GM18868 (cell line): Measurements from ENCODE around the gene CLRN3.

Source experiments
- ATAC-seq: cut with Tn5 transposase; IDR thresholded peaks from one replicate; pipeline ENCODE4 v1.9.1; 2021; ENCODE audit warnings: mild to moderate bottlenecking, moderate library complexity; ENCODE audit not compliant: unreplicated experiment

The CLRN3 gene

GRCh38 chr10:127919418-127920271, 26.9 kb upstream of the CLRN3 start:
- peak; percentile 40 for ATAC-seq

DNA sequence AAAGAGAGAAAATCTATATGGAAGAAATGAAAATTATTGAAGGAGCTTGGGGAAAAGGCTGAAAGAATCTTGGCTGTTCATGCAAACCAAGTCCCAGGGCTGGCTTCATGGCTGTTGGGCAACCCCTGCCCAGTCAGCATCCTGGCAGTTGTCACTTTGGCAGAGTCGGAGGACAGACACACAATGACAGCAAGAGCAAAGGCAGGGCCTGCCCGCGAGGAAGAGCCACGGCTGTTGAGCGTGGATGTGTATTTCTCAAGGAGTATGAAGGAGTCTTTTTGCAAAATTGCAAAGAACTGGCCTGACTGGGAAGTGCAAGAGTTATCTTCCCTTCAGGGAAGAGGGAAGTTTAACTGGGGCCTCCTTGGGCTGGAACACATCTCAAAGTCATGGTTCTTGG, 25.8 kb upstream of the CLRN3 start:
- no peak for ATAC-seq

DNA sequence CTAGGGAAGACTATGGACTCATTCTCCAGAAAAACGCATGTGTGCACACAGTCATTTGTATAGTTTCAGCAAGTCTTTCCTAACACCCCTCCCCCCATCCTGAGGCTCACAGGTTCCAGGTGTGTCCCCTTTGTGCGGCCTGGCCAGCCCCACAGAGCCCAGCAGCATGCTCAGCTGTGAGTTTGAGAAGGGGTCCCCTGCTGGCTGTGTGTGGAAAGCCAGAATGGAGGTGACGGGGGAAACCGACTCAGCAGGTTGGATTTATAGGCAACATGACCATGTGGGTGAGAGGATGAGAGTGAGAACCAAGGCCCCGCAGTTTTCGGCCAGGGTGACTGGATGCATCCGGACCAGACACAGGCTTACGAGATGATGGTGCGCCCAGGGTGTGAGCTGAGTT, 24.1 kb upstream of the CLRN3 start:
- no peak for ATAC-seq

DNA sequence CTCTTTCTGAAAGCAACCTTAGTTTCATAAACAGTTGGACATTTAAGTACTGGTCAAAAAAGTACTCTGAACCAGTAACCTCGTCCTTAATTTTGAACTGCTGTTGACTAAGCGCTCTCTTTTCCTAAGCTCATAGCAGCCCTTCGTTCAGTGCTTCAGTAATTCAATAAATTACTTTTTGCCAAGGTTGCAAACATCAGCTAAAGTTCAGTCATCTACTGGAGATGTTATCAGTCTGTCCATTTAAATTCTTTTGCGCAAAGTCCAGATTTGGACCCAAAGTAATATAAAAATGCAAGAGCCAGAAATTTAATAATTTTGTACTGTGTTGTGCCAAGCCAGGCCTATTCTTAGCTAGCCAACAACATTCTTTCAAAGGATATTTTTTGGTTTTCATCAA, 22.6 kb upstream of the CLRN3 start:
- no peak for ATAC-seq

DNA sequence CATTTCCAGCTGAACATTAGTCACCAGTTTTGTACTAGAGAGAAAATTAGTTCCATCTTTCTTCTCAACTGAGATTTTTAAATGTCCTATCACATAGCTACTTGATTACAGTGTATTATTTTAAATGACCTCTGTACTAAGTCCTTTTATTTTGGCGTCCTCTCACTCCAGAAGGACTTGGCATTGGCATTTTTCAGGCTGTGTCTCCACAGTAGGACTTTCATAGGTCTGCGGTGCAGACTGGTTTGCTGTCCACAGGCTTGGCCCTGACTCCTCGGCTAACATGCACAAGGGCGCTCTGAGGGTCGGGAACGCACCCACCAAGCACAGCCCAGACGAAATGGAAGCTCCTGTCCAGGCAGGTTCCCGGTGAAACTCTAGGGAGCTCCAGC, 20.6 kb upstream of the CLRN3 start:
- ATAC-seq = no peak

DNA sequence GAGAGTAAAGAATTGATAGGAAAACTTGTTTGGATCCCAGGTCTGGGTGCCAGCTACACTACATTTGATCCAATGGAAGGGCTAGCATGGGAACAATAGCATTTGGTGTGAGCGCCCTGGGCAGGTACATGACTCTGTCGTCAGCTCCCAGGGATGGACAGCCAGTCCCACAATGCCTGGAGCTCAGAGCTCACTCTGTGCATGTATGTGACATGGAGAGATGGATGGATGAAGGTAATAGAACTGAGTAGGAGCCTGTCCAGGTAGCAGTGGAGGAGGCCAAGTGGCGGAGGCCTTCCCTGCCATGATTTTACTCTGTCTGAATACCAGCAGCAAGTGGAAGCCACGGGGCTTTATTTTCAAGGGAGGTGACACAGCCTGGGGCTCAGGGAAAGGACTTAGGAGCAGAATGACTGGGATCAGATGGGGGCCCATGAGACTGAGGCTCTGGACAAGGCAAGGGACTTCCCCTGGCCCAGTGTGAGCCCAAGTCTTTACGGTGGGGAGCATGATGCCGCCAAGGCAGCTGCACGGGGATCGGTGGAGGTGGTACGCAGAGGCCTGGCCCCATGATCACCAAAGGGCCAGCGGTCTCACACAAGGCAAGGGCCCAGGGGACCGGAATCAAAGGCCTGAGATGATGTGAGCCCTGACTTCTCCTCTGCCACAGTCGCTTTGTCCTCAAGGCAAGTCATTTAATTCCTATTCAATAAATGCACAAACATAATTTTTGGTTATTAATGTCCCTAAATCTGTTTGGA, 20.0 kb upstream of the CLRN3 start:
- no peak for ATAC-seq

DNA sequence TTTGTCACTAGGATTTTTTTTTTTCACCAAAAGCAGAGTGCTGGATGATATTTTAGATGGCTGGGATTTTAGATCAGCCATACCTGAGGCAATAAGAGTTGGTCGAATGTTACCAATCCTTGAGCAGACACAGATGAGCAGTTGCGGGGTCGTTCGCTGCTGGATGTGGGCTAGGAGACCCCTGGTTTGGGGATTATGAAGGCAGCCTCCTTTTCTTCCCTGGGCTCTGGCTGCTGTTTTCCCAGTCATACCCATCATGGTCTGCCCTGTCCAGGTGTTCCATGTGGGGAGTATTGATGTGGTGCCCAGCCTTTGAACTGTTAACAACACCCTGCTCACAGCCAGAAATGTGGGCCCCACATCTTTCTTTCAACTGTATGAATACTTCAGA, 19.1 kb upstream of the CLRN3 start:
- no peak for ATAC-seq

DNA sequence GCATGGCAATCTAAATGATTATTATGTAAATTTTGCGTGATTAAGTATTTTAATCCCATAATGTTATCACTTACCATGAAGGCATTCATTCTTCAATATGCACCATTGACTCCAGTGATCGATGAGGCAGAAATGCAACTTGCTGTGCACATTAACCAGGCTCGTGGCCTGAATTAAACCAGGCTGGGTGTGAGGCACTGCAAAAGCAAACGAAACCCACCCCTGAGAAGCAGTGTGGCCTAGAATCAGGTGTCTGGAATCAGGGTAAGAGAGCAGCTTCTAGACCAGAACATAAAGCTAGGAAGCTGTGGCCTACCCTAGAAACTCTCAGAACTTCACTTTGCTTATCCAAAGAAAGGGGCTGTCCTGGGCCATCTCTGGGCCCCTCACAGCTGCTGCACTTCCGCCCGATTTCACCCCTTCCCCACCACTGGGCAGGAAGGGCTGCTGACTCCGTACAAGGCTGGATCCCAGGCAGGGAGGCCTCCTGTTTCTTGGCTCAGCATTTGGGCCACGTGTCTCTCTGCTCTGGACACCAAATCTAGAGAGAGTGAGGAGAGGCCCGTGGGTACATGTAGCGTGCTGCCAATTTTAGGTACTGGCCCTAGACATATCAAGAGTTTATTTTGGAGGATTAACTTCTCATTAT, 18.6 kb upstream of the CLRN3 start:
- ATAC-seq = no peak

DNA sequence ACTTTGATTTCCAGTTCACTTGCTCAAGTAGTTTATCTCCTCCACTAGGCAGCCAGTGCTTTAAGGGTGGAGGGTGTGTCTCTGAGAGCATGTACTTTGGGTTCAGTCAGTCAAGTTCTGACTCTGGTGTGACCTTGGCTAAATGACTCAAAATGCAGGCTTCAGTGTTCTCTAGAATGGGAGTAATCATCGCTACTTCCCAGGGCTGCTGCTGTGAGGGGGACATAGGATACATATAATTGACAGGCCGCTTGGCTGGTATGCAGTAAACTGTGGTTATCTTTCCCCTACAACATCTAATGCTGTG, 17.7 kb upstream of the CLRN3 start:
- ATAC-seq = no peak

DNA sequence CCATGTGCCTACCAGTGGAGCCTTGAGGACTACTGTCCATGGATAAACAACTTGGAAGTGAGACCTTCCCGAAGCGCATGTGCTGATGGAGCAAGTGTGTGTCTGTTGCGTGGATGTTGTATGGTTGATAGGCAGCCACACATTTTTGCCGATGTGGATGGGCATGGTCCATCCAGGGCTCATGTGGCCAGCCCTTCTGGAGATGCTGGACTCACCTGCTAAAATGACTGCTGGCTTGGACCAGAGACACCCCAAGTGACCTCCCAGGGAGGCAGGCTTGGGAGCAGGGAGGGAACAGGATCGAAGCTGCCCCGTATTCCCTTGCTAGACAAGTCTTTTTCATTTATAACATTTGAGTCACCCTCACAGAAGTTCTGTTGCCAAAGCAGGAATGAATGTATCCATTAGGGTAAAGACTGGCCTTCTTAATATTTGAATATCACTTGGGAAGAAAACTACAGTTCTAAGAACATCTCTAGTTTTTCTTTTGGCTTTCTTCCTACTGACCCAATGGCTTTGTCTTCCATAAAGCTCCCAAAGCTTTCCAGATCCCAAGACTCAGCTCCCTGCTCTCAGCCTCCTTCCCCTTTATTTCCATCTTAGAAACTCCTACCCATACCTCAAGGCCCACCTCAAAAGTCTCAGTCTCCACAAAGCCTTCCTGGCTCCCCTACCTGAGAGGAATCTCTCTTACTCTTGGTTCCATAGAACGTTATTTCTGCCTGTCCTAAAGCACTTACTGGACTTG, 17.1 kb upstream of the CLRN3 start:
- no peak for ATAC-seq

- no peak for ATAC-seq
Measured at GRCh38 chr10:127908959-127909267, 16.2 kb upstream of the CLRN3 start.

GRCh38 chr10:127908106-127908958, 15.6 kb upstream of the CLRN3 start:
- no peak for ATAC-seq

- ATAC-seq = no peak
Measured at GRCh38 chr10:127907411-127908105, 14.8 kb upstream of the CLRN3 start.

DNA sequence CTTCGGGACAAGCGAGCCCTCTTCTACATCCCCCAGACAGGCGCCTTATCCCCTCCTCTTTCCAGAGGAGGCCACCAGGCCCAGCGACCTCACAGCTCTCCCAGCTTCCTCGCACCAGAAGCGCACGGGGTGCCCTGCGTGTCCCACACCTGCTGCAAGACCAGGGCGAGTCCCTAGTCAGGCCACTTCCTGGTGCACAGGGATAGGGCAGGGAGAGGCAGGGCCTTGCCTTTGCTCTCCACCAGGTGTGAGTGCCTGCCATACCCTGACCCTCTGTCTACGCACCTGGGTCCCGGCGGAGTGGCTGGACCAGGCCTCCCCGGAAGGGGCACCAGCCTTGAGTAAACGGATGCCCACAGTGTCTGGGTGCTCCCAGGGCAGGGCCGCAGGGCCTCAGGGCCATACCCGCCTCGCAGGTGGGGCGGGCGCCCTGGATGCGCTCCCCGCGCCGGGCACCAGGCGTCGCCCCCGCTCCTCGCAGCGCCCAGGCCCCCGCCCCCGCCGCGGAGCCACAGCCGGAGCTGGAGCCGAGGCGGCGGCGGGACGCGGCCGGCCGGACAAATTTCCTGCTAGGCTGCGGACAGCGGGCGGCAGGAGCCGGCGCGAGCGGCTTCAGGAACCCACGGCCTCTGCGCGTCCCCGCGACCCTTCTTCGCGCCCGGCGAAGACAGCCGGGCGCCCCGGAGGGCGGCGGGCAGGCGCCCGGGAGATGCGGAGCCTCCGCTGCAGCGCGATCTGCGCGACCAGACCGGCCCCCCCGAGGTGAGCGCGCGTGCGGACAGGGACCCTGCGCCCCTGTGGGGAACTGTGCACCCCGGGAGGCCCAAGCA, 14.0 kb upstream of the CLRN3 start, which contains the start of gene PTPRE:
Gene PTPRE (plus strand): TSS at position 556 of the 830 bp plus-strand sequence. CDS start 133,779 bp downstream, outside the sequence.
- ATAC-seq = peak; percentile 92

- ATAC-seq = no peak
Measured at GRCh38 chr10:127905848-127906261, 13.1 kb upstream of the CLRN3 start.

DNA sequence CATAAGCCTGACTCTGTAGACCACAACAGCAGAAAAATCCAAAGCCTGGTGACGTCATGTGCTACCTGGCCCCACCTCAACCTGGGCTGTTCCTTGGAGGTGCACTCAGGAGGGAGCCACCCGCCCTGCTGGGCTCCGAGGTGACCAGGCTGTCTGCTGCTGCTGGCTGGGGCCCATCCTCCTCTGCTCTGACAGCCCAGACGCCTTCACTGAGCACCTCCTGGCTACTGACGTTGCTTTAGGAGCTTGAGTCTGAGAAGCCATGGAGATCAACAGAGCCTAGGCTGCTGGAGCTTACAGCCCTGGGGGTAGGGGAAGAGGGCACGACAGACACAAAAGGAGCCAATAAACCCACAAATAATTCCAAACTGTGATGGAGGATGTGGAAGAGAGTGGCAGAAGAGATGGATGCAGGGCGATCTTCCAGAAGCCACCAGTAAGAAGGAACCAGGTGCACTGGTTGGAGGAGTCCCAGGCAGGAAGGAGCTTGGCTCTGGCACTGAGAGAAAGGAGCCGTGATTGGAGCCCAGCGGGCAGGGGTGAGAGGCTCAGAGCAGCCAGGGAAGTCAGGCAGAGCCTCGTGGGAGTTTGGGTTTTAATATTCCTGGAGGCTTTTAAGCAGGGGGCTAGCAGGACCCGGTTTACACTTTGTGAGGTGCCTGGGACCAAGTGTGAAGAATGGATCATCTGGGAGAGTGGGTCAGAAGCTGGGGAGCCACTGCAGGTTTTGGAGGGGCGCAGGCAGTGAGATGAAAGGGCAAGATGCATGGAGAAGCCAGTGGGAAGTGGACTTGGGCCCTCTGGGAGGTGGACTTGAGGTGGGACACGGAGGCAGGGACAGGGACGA, 12.5 kb upstream of the CLRN3 start:
- no peak for ATAC-seq

- no peak for ATAC-seq
Measured at GRCh38 chr10:127904311-127905000, 11.7 kb upstream of the CLRN3 start.
